Measurements from ENCODE around the gene FOXP4.

GRCh38 chr6:41535766-41536165, 10.4 kb upstream of the FOXP4 start:
- TF ChIP-seq CTCF (IDR thresholded peaks at IDR 0.05): no peak
- TF ChIP-seq EZH2phosphoT487 (IDR thresholded peaks at IDR 0.05): no peak

Data from neural progenitor cell (in vitro differentiated cells).